ENCODE data around the gene JAKMIP3.

GRCh38 chr10:132027423-132027983 is 38.2 kb upstream of the JAKMIP3 start:
- TF ChIP-seq CTCF (conservative IDR thresholded peaks at IDR 0.05) (no peak), EZH2 (IDR thresholded peaks at IDR 0.05; ENCODE audit: low read depth) (no peak)
